GM06990 (cell line): ENCODE data around the gene UGT1A4.

Experiments used
- DNase-seq: peaks from one replicate; pipeline ENCODE4 v3.0.0-alpha.2; 2011; ENCODE audit not compliant: insufficient read length; ENCODE audit errors: extremely low read depth
- H3K27me3 ChIP-seq: replicated peaks from 2 replicates; pipeline ENCODE4 v1.6.0; 2011; ENCODE audit warnings: low read length; ENCODE audit not compliant: control insufficient read depth, insufficient read depth
- H3K36me3 ChIP-seq: 2 replicates; pipeline ENCODE4 v1.5.1; 2011; ENCODE audit warnings: low read length; ENCODE audit not compliant: control insufficient read depth, insufficient read depth
- H3K4me3 ChIP-seq: replicated peaks from 2 replicates; pipeline ENCODE4 v1.5.1; 2011; ENCODE audit warnings: low read depth, mild to moderate bottlenecking, control low read depth, low read length
- CTCF ChIP-seq: IDR thresholded peaks from 2 replicates; pipeline ENCODE4 v1.5.1; 2011; ENCODE audit warnings: low read length, control low read depth, mild to moderate bottlenecking, inconsistent platforms; ENCODE audit not compliant: insufficient read depth, poor library complexity, severe bottlenecking

UGT1A4 gene

GRCh38 chr2:233795735-233796171, 77.2 kb downstream of the UGT1A4 start:
- Histone ChIP-seq H3K4me3 (no peak overlapping the region), H3K27me3 (no peaks in the 10 kb centered on the region; the same call in 1 of the 2 replicates), H3K36me3 (no peaks in the 10 kb centered on the region)
- TF ChIP-seq CTCF: no peak
- DNase-seq: no peak

- no peaks in the 10 kb centered on the region for H3K36me3 ChIP-seq
- H3K27me3 ChIP-seq: no peaks in the 10 kb centered on the region; the same call in 1 of the 2 replicates
- TF ChIP-seq CTCF: no peak
- no peak overlapping the region for H3K4me3 ChIP-seq
- DNase-seq: no peak
These were observed 77.7 kb downstream of the UGT1A4 start for GRCh38 chr2:233796254-233796653.

GRCh38 chr2:233798335-233799086, 80.0 kb downstream of the UGT1A4 start:
- no peak for TF ChIP-seq CTCF
- H3K27me3 ChIP-seq: no peaks in the 10 kb centered on the region; the same call in 1 of the 2 replicates
- no peaks in the 10 kb centered on the region for H3K36me3 ChIP-seq
- no peak for DNase-seq
- no peak overlapping the region for H3K4me3 ChIP-seq

GRCh38 chr2:233799087-233799665, 80.6 kb downstream of the UGT1A4 start:
- Histone ChIP-seq H3K4me3 (no peak overlapping the region), H3K27me3 (no peaks in the 10 kb centered on the region; the same call in 1 of the 2 replicates), H3K36me3 (no peaks in the 10 kb centered on the region)
- no peak for TF ChIP-seq CTCF
- no peak for DNase-seq

GRCh38 chr2:233799716-233800115, 81.2 kb downstream of the UGT1A4 start:
- Histone ChIP-seq H3K36me3 (no peaks in the 10 kb centered on the region), H3K27me3 (no peaks in the 10 kb centered on the region; the same call in 1 of the 2 replicates), H3K4me3 (no peak overlapping the region)
- no peak for DNase-seq
- no peak for TF ChIP-seq CTCF

GRCh38 chr2:233800208-233800607, 81.7 kb downstream of the UGT1A4 start:
- TF ChIP-seq CTCF: no peak
- no peak for DNase-seq
- H3K4me3 ChIP-seq: no peak overlapping the region
- H3K36me3 ChIP-seq: no peaks in the 10 kb centered on the region
- no peaks in the 10 kb centered on the region; the same call in 1 of the 2 replicates for H3K27me3 ChIP-seq
